HG03457 (cell line): ENCODE data around the gene FSTL4.

ENCODE experiments used
- ATAC-seq: cut with Tn5 transposase; IDR thresholded peaks from one replicate; pipeline ENCODE4 v1.9.1; 2021; ENCODE audit warnings: moderate number of reproducible peaks; ENCODE audit not compliant: unreplicated experiment

FSTL4 gene

DNA sequence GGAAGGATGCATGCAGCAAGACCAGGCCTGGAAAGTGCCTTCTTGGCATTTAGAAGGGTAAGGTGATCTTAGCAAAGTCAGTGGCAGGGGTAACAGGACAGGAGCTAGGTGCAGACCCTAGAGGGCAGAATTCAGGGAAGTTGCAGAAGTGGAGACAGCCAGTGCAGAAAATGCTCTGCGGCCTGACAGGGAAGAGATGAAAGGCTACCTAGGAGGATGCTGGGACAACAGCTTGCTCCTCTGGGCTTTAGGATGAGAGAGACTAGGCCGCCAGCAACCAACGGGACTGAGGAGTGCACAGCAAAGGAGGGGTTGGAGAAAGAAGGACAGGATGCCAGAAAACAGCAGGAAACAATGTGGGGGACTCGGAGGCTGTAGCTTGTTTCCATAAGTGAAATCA lies 219.9 kb downstream of the FSTL4 start:
- no peak for ATAC-seq

DNA sequence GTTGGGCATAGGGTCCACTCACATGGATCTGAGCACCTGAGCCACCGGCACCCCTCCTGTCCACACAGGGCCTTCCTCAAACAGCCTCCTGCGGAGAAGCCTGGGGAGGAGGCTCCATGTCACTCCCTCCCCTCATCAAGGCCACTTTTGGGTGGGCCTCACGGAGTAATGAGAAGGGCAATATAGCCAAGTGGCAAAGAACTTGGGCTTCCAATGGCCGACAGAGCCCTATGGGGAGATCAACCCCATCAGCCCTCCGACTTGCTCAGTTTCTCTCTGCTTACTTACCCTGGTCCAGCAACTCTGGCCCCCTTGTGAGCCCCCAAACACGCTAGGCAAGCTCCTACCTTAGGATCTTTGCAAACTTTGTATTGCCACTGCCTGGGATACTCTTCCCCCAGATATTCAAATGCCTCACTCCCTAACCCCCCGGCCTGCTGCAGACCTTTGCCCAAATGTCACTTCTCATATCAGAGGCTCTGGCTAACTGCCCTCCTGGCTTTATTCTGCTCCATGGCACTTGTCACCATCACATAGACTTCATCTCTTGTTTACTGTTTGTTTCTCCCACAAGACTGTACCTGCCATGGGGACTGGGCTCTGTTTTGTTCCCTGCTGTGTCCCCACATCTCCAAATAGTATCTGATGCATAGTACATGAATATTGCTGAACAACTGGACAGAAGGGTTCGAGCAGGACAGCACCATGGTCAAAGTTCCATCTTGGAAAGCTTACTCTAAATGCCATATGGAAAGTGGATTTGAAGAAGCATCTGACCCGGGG lies 220.8 kb downstream of the FSTL4 start:
- no peak for ATAC-seq

DNA sequence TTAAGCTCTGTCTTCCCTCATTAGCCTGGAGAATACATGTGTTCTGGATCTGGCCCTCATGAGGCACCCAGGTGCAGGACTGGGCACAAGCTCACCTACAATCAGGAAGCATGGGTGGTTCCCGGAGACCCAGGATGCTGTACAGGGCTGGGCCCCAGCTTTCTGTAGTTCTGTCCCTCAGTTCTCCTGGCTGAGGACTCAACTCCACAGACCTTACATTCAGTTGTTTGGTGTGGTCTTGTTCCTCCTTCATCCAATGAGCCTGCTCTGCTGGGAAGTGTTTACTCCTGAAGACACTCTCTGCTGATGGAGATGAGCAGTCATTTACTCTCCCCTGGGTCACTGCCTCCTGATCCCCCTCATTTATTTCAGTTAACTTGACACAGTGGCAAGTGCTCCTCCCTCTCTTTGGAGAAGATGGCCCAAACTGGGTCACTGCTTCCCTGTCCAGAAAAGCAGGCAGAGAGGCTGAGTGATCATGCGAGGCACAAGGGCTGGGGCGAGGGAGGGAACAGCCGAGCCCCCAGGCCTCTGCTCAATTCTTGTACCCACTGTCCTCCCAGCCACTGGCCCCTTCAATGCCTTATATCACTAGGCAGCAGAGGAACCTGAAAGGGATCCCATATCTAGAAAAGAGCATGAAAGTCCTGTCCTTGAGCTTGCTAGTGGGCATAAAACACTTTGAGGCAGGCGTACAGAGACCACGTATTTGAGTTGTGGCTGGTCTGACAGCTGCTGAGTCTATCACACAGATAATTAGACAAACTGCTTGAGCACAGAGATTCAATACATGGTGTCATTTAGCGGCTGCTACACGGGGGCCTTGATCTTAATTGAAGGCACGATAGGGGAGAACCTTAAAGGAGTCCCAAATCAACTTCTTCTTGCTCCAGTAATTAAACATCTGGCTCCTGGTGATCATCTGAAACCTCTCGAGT lies 221.7 kb downstream of the FSTL4 start:
- no peak for ATAC-seq

DNA sequence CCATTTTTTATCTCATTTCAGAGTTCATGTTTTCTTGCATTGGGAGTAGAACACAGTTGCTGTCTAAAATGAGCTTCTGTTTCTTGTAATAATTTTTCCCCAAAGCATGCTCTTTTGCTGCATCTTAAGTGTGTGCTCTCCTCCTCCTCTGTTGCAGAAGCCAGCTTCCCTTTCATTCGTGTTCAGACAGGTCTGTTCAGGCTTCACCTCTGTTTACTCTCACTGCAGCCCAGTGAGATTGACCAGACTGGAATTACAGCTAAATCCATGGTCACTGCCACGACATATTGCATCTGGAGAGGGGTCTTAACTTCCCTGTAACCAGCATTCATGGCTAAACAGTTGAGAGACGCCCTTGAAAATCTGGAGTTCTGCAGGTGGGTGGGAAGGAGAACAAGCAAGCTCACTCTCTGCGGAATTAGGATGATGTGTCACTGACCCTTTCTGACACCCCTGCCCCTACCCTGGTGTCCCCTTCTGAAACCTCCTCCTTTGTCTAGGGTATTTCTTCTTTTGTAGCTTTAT lies 223.2 kb downstream of the FSTL4 start:
- ATAC-seq, result no peak

DNA sequence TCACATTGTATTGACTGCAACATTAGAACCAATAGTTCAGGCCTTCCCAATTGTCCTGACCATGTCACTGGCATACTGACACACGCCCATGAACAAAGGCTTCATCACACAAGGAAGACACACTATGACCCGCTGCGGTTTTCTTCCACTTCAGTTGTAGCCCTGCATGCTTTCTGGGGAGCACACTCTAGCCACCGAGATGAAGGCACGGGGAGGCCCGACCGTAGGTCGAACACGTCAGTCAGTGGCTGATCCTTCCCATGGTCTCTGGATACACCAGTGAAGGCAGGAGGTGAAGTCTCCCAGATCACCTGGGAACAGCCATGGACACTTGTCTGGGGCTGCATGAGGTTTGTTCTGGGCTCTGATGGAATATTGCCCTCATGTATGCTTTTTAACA lies 224.7 kb downstream of the FSTL4 start:
- no peak for ATAC-seq

DNA sequence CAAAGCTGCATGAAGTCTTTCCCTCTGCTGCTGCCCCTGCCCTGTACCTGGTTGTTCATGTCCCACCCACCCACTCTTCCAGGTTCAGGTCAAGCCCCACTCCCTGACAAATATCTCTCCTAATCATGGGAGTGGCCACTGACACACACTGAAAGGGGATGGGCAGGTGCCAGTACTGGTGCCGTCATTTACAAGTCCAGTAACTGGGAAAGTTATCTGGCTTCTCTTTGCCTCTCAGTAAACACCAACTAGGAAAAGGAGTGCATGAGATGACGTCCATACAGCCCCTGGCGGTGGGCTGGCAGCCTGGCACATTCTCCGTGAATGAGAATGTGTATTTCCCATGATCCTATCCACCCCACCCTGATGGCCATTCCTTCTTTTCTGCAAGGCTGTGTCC lies 225.2 kb downstream of the FSTL4 start:
- ATAC-seq, result no peak

DNA sequence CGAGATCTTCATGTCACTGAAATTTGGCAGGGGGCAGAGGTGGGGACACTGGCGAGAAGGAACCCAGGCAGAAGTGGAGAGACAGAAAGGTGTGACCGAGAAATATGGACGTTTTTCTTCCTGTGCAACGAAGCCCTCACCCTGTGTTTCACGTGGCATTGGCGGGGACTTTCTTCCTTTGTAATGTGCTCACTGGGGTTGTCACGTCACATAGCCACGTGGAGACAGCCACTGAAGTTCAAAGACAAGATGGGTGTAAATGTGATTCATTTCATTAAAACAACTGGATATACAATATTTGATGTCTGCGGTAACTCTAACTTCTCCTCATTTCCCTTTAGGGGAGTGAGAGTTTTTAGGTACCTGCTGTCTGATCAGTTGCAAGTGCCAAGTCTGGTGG lies 225.7 kb downstream of the FSTL4 start:
- ATAC-seq, result no peak

DNA sequence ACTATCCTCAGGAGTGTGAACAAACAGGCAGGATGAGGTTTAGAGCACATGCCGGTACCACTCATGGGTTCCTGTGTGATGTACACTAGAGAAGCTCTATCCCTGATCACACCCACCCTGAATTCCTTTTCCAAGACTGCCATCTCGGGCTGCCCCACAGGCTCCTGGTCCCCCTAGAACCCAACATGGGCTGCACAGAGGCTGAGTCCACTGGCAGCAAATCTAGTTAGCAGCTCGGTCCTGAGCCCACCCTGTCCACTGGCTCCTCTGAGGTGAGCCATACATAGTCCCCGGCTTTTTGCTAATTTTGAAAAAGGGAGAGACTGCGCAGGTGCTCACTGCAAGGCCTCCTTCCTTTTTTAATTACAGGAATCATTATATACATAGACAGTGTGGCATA lies 227.0 kb downstream of the FSTL4 start:
- ATAC-seq, result no peak

DNA sequence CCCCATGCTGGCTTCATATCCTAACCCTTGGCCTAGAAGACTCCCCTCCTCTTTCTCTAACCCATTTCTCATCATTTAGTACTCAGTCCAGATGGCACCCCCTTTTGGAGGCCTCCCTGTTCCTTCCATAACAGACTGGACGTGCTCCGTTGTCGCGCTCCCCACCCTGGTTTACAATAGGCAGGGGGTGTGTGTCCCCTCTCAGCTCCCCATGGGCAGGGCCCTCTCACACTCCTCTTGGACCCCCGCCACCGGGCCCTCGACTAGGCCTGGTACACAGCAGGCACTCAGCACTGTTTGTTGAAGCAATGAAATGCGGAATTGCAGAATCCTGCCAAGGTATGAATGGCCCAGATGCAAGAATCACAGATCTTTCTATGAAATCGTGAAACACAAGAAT lies 227.4 kb downstream of the FSTL4 start:
- ATAC-seq, result no peak

DNA sequence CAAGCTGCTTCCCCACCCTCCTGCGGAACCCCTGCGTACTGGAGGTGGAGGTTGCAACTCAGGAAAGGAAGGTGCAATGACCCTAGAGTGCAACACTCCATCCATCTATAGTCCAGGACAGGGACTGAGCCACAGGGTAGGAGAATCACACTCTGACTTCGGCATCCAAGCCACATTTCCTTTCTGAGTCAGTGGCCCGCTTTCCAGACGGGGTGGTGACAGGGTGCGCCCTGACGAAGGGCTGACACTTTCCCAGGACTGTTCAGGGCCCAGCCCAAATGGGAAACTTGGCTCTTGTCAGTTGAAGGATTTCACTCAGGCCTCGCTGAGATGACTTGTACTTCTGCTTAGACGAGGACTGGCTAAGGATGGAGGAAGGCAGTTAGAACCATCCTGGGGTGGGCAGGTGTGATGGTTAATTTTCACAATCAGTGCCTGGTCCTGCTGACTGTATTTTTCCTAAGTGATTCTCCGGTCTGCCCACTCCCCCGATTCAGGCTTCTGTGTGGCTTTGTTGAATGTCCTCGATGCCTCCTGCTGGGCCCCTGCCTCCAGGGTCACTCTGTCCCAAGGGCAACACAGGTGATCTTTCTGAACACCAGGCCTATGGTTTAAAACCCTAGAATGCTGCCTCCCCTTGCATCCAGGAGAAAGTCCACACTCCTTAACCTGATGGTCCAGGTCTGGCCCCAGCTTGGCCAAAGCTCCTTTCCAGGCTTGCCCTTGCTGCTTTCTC lies 228.1 kb downstream of the FSTL4 start:
- no peak for ATAC-seq

DNA sequence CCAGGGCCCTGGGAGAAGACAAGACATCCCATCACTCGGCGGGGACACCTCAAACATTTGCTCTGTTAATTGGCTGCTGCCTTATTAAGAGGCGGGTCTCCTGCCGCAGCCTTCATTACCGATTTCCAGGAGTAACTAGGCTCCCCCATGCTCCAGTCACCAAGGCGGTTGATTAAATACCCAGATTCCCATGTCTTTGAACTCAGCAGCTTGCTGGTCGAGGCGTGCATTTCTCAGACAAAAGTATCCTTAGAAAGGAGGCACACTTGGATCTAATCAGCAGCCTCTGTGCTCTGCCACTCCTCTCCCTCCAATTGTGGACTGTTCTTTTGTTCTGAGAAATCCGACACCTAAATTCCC lies 228.8 kb downstream of the FSTL4 start:
- ATAC-seq, result no peak

DNA sequence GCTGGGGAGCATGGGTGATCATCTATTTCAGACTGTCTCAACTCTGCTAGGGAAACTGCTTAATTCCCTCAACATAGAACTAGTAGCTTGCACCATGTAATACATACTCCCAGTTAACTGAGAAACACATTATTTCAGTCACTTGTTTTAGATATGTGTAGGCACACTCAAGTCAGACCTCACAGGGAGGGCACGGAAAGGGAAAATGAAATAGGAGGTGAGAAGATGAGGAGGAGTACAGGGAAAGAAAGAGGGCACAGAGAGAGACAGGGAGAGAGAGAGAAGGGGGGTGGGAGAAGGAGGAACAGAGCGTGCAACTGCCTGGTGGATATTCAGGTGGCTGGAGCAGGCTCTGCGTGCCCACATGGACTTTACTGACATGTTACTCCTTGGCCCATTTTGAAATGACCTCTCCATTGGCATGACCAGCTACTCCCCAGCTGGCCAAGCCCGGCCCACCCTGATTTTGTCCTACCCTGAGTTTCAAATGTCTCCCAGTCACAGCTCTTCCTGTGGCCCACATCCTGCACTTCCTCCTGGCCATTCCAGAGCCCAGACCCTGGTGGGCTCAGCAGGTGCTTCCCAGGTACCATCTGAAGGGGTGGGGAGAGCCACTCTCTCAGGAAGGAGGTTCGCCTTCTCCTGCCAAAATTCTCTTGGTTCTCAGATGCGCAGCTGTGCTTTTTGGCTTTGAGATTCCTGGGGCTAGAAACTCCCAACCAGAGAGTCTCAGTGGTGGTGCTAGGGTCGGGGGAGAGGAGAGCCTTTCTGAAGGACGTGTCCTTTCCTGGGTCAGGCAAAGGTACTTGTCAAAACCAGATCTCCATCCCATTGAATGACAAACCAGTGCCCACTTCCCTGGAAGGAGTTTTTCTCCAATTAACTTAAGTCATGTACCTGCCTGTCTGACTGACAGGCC lies 229.4 kb downstream of the FSTL4 start:
- ATAC-seq, result no peak

DNA sequence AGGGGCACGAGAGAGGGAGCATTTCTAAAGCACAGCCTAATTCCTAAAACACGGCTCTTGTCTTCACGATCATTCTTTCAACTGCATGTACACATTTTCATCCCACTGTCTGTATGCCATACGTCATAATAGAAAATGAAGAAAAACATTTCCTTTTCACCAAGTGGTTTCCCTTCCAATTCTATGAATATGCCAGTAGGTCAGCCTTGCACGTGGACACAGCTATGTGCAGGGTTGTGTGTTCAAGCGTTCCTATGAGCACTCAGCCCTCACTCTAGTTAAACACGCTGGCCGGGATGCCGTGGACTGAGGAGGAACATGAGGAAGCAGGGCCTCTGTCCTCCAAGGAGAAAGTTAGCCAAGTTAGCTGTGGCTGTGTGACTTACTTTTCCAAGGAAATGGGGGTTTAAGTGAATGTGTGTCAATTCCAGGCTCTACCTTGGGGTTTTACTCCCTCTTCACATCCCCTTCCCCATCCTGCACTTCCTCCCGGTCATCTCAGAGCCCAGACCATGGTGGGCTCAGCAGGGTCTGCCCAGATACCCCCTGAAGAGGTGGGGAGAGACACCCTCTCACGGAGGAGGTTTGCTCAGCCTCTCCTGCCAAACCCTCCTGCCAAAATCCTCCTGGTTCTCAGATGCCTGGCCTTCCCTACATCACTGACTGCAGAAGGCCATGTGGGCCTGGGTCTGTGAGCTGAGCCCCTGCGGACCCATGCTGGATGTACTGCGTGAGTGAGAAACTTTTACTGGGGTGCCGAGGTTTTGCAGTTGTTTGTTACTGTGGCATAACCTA lies 230.6 kb downstream of the FSTL4 start:
- ATAC-seq, result no peak

DNA sequence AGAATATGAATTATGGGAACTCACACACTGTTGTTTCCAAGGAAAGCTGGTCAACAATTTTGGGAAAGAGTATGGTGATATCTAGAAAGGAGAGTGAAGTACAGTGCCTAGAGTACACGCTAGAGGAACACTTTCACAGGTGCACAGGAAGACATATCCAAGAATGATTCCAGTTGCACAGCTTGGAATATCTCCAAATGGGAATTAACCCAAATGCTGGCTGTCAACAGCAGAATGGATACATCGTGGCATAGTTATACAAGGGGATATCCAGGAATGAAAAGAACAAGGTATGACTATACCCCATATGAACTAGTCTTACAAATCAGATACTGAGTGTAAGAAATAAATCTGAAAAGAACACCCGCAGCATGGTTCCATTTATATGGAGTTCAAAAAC lies 231.3 kb downstream of the FSTL4 start:
- no peak for ATAC-seq

DNA sequence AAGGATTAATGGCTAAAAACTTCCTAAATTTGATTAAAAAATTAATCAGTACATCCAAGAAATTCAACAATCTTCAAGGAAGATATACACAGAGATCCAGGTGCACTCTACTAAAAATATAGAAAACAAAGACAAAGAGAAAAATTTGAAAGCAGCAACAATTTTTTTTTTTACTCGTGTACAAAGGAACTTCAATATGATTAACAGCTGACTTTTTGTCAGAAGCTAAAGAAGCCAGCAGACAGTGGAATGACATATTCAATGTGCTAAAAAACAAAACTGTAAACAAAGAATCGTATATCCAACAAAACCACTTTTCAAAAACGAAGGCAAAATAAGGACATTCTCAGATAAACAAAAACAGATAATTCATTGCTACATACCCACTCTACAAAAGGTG lies 234.6 kb downstream of the FSTL4 start:
- ATAC-seq, result no peak

DNA sequence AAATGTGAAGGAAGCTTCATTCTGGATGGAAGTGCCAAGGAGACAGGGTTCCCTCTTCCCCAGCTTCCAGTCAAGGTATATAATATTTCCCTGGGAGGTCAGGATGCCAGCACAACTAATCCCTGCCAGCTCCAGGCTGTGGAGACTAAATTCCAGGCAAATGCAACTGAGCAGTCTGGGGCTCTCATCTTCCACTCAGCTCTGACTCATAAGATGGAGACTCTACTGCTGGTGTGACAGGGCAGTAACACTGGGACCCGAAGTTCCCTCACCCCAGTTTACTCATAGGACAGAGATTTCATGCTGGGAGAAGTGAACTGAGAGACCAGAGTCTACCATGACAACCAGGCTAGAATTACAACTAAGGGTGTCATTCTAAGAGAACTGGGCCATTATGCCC lies 235.4 kb downstream of the FSTL4 start:
- no peak for ATAC-seq

DNA sequence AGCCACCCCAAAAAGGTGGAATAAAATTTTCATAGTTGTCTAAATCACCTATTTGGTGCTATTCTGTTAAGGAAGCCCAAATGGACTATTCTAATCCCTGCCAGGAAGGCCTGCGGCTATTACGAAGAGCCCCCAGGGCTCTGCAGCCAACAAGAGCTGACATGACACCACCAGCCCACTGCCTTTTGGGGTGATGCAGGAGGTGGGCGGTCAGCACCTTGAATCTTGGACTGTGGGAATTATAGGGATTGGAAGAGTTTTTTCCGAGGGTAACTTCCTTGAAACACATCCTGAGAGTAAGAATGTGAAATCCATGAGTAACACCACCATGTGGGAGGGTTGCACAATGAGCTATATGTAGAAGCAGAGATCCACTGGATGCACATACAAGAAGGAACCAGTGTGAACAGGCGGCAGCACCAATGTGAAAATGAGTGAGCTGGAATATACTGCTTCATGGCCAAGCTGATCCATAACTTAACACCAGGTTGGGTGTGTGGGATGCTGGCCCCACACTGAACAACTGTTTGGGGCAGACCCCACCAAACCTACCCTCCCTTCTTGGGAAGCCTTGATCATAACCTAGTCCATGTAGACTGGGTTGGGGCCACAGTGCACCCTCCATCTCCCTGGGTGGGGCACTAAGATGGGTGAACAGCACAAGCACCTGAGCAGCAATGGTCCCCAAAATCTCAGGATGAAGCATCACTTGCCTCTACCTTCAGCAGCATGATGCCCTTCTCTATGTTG lies 239.0 kb downstream of the FSTL4 start:
- ATAC-seq, result no peak

DNA sequence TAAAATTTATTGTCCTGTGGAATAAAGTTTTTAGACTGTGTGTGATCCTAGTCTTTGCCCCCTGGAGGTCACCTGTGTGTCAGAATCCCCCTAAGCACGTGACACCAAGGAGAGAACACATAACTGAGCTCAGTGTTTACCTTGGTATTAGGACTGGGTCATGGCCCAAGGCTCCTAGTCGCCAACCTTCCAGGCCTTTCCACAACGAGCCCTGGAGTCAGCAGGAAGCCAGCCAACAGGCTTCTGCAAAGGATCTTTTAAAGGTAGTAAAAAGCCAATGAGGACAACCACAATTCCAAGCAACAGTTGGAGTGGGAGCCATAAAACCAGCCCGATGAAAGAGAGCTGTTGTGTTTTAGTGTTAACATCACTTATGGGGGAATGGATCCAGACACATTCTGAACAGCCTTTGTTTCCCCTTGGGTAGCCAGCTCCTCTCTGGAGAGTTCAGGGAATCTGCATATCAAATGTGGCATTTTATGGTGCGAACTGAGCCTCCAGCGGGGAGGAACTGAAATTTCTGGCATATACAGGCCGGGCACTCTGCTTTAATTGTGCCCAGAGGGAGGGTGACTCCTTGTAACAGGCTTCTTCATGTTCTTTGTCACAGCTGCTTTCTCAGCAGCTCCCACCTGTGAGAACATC lies 239.9 kb downstream of the FSTL4 start:
- ATAC-seq, result no peak
